ENCODE measurements around the gene PDE3B. TPM values are rescaled to one million over a fixed set of nuclear protein-coding genes. Genes with fewer than 3 reads are reported as not detected.

The PDE3B gene
- polyA plus RNA-seq, 1 experiment, result 0.10 TPM

DNA sequence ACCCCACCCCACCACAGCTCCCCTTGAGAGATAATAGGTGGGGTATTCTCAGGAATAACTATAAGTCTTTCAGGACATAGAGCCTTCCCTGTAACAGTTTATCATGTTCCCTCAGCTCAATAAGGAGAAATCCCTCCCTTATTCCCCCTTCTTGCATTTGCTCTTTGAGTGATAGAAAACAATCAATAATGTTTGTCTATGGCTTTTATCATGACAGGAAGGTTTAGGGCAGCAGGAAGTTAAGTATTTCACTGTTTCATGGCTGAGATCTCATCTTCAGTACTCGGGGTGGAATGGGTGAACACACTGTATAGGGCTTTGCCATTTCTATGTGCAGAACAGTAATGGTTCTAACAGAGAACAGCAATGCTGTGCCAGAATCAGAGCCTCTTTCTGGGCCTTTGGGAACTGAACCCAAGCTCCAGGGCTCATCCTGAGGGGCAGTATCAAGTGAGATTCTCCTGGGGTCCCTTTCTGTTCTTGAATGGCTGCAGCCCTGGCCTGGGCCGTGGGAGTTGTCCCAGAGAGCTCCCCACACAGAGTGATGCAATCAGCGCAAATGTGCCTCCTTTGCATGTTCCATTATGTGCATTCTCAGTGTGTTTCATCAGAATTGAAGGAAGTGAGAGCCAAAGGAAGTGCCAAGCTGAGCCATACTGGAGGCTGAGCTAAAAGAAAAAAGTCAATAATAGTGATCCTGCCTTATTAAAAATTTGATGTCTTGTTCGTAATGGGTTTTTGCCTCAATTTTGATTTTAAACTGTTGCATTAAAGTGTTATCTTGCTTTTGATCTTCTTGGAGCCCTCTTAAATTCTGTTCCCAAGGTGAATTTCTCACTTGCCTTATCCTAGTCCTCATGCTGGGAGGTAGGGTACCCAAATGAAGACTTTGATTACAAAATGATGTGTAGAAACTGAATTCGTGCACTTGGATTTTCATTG is 251.3 kb downstream of the PDE3B start:
- no peak overlapping the region for H3K4me3 ChIP-seq (ENCODE audit: low read depth, low read length)
- TF ChIP-seq CTCF (IDR thresholded peaks at IDR 0.05; ENCODE audit: low read depth, low read length), result no peak
- ChIA-PET POLR2A (no interaction called here), CTCF (interaction anchor here (0.9 to 1.3 kb wide), 3 partner anchors 9 to 15 kb away, joined by 4 to 8 read pairs (median 7); no protein-coding TSS in a partner anchor)
- H3K27me3 ChIP-seq (ENCODE audit: control insufficient read depth, insufficient read depth, low read length), result peaks cover 8% of the 10 kb centered on the region
- no peak overlapping the region for H3K27ac ChIP-seq (ENCODE audit: low read depth, low read length)
- DNase-seq (ENCODE audit: low read depth, low spot score), result no peak
- H3K9me3 ChIP-seq (ENCODE audit: control insufficient read depth, insufficient read depth, low read length), result no peaks in the 10 kb centered on the region; the same call in 1 of the 2 replicates

DNA sequence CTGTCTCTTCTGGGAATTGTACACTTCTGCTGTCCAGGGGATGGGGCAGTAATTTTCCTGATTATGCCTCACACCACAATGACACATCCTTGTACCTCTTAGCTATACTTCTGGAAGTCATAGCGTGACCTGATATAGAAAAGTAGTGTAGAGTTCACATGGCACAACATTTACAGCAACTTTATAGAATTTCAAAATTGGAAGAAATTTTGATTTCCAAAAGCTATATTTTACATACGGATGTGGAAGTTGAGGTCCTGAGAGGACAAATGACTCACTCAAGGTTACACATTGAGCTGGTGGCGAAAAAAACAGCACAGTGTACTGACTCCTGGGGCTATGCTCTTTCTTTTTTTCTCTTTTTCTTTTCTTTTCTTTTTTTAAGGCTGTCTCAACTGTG is 254.8 kb downstream of the PDE3B start:
- Histone ChIP-seq H3K4me3 (ENCODE audit: low read depth, low read length) (no peak overlapping the region), H3K27ac (ENCODE audit: low read depth, low read length) (no peak overlapping the region), H3K27me3 (ENCODE audit: control insufficient read depth, insufficient read depth, low read length) (peaks cover 7% of the 10 kb centered on the region), H3K9me3 (ENCODE audit: control insufficient read depth, insufficient read depth, low read length) (no peaks in the 10 kb centered on the region)
- POLR2A ChIA-PET, result no interaction called here
- CTCF ChIA-PET, result interaction anchor here (0.8 to 1.8 kb wide), 2 partner anchors 10 to 106 kb away, joined by 6 to 11 read pairs; no protein-coding TSS in a partner anchor
- no peak for DNase-seq (ENCODE audit: low read depth, low spot score)
- no peak for TF ChIP-seq CTCF (IDR thresholded peaks at IDR 0.05; ENCODE audit: low read depth, low read length)

DNA sequence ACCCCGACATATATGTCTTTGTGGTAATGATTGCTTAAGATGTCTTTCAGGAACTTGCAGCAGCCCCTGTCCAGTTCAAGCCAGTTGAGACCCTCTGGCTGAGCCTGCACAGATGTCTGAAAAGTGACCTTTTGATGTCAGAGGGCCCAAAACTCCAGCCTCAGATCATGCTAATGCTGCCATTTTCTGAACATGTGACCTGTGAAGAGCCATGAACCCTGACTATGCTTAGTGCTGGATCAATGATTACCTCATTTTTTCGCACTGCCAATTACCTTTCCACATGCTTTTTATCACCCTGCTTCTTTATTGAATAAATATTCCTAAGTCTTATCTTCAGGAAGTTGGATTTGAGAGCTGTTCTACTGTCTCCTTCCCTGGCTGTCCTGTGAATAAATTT is 255.3 kb downstream of the PDE3B start:
- POLR2A ChIA-PET, result no interaction called here
- H3K27me3 ChIP-seq (ENCODE audit: control insufficient read depth, insufficient read depth, low read length), result peaks cover 5% of the 10 kb centered on the region
- CTCF ChIA-PET, result interaction anchor here (1.8 kb wide), 1 partner anchor 9 kb away, joined by 11 read pairs; no protein-coding TSS in a partner anchor
- H3K4me3 ChIP-seq (ENCODE audit: low read depth, low read length), result no peak overlapping the region
- no peaks in the 10 kb centered on the region for H3K9me3 ChIP-seq (ENCODE audit: control insufficient read depth, insufficient read depth, low read length)
- no peak for DNase-seq (ENCODE audit: low read depth, low spot score)
- no peak for TF ChIP-seq CTCF (IDR thresholded peaks at IDR 0.05; ENCODE audit: low read depth, low read length)
- H3K27ac ChIP-seq (ENCODE audit: low read depth, low read length), result no peak overlapping the region

DNA sequence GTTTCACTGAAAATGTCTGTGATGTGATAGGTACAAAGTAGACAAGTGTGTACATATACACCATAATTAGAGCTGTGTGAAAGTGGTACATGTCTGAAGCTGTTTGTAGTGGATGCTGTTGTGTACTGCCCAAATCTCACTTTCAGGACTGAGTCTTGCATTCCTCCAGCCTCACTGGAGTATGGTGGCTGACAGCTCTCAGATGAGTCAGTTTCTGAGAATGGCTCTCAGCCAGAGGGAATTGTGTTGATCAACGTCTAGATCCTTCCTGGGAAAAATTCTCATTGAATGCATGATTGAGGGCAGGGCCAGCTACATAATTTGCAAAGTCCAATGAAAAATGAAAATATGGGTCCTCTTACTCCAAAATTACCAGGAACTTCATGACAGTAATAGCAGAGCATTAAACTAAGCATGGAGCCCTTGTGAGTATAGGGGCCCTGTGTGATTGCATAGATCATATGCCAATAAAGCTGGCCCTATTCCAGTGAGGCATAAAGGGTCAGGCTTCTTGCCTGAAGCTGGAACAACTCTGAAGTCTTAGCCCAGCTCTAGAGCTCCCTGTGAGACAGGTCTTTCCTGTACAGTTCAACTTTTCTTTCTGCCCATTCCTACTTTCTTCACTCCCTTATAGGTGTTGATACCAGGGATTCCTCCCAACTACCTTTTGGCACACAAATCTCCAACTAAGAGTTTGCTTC is 259.2 kb downstream of the PDE3B start:
- CTCF ChIA-PET, result interaction anchor here (0.6 to 1.3 kb wide), 2 partner anchors 12 to 113 kb away, joined by 3 to 6 read pairs; no protein-coding TSS in a partner anchor
- peaks cover 2% of the 10 kb centered on the region; the same call in 1 of the 2 replicates for H3K9me3 ChIP-seq (ENCODE audit: control insufficient read depth, insufficient read depth, low read length)
- POLR2A ChIA-PET, result no interaction called here
- TF ChIP-seq CTCF (IDR thresholded peaks at IDR 0.05; ENCODE audit: low read depth, low read length), result no peak
- H3K4me3 ChIP-seq (ENCODE audit: low read depth, low read length), result no peak overlapping the region
- no peak overlapping the region for H3K27ac ChIP-seq (ENCODE audit: low read depth, low read length)
- H3K27me3 ChIP-seq (ENCODE audit: control insufficient read depth, insufficient read depth, low read length), result no peaks in the 10 kb centered on the region
- no peak for DNase-seq (ENCODE audit: low read depth, low spot score)
